ENCODE results near the gene HMCES.

Gene HMCES

DNA sequence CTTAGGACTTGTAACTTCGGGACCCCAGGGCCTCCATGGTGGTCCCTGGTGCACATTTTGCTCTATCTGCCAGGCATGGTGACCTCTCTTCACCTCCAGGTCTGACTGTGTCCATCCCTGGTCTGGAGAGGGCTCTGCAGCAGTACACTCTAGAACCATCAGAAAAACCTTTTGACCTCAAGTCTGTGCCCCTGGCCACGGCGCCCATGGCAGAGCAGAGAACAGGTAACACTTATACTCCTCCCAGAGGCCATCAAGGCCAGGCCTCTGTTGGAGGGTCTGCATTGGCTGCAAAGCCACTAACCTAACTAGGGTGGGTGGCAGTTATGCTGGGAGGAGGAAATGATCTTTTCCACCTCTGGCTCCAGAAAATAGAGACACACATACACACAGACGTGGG, 10.3 kb upstream of the HMCES start (continued):
- TF ChIP-seq, protein P1, sequence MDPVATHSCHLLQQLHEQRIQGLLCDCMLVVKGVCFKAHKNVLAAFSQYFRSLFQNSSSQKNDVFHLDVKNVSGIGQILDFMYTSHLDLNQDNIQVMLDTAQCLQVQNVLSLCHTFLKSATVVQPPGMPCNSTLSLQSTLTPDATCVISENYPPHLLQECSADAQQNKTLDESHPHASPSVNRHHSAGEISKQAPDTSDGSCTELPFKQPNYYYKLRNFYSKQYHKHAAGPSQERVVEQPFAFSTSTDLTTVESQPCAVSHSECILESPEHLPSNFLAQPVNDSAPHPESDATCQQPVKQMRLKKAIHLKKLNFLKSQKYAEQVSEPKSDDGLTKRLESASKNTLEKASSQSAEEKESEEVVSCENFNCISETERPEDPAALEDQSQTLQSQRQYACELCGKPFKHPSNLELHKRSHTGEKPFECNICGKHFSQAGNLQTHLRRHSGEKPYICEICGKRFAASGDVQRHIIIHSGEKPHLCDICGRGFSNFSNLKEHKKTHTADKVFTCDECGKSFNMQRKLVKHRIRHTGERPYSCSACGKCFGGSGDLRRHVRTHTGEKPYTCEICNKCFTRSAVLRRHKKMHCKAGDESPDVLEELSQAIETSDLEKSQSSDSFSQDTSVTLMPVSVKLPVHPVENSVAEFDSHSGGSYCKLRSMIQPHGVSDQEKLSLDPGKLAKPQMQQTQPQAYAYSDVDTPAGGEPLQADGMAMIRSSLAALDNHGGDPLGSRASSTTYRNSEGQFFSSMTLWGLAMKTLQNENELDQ (tag by site-specific recombination; IDR thresholded peaks at IDR 0.05; ENCODE audit: low read depth), result no peak
- no peak for TF ChIP-seq ZNF211 (tag by site-specific recombination; IDR thresholded peaks at IDR 0.05; ENCODE audit: low read depth)

DNA sequence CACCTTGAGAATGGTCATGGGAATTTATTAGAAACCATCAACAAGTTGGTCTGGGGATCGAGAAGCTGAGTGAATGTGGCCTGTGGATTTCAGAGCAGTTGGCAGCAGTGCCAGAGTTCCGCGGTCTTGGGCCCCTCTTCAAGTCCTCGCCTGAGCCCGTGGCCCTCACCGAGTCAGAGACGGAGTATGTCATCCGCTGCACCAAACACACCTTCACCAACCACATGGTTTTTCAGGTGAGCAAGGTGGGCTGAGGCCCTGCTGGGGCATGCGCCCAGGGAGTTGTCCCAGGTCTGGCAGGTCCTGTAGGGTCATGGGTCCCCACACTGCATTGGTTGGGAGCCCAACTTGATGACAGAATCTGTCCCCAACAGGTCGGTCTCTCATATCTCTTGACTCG, 7.0 kb upstream of the HMCES start:
- H3K36me3 ChIP-seq (ENCODE audit: control insufficient read depth in 2 of 2, insufficient read depth in 1 of 2, low read length in 2 of 2), result peaks cover 17 to 100% of the 10 kb centered on the region in 2 experiments
- ChIA-PET CTCF (no interaction called here), POLR2A (no interaction called here)
- H3K4me3 ChIP-seq (ENCODE audit: low read depth, low read length), result no peak overlapping the region
- no peaks in the 10 kb centered on the region for H3K9me3 ChIP-seq (ENCODE audit: control insufficient read depth, insufficient read depth, low read depth, low read length)
- no peaks in the 10 kb centered on the region for H3K4me1 ChIP-seq (ENCODE audit: control insufficient read depth, insufficient read depth, low read length)
- TF ChIP-seq EGR2 (tag by site-specific recombination; IDR thresholded peaks at IDR 0.05; ENCODE audit: low read depth), result no peak
- TF ChIP-seq ZNF155 (tag by site-specific recombination; IDR thresholded peaks at IDR 0.05), result no peak
- TF ChIP-seq ZNF10 (tag by site-specific recombination; IDR thresholded peaks at IDR 0.05), result no peak
- no peak for TF ChIP-seq ZNF121 (tag by site-specific recombination; IDR thresholded peaks at IDR 0.05)
- TF ChIP-seq, protein P2, sequence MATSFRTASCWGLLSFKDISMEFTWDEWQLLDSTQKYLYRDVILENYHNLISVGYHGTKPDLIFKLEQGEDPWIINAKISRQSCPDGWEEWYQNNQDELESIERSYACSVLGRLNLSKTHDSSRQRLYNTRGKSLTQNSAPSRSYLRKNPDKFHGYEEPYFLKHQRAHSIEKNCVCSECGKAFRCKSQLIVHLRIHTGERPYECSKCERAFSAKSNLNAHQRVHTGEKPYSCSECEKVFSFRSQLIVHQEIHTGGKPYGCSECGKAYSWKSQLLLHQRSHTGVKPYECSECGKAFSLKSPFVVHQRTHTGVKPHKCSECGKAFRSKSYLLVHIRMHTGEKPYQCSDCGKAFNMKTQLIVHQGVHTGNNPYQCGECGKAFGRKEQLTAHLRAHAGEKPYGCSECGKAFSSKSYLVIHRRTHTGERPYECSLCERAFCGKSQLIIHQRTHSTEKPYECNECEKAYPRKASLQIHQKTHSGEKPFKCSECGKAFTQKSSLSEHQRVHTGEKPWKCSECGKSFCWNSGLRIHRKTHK (tag by site-specific recombination; IDR thresholded peaks at IDR 0.05), result no peak
- no peak for TF ChIP-seq ZBTB21 (tag by site-specific recombination; IDR thresholded peaks at IDR 0.05)
- no peak for TF ChIP-seq ZNF514 (tag by site-specific recombination; IDR thresholded peaks at IDR 0.05)
- TF ChIP-seq, protein P3, sequence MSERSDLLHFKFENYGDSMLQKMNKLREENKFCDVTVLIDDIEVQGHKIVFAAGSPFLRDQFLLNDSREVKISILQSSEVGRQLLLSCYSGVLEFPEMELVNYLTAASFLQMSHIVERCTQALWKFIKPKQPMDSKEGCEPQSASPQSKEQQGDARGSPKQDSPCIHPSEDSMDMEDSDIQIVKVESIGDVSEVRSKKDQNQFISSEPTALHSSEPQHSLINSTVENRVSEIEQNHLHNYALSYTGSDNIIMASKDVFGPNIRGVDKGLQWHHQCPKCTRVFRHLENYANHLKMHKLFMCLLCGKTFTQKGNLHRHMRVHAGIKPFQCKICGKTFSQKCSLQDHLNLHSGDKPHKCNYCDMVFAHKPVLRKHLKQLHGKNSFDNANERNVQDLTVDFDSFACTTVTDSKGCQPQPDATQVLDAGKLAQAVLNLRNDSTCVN (tag by site-specific recombination; optimal IDR thresholded peaks at IDR 0.05), result no peak
- no peak for TF ChIP-seq REPIN1 (tag by site-specific recombination; IDR thresholded peaks at IDR 0.05; ENCODE audit: low read depth)
- TF ChIP-seq ZNF626 (tag by site-specific recombination; IDR thresholded peaks at IDR 0.05), result no peak
- no peak for TF ChIP-seq ZBTB48 (tag by site-specific recombination; IDR thresholded peaks at IDR 0.05)
- TF ChIP-seq MYNN (tag by site-specific recombination; IDR thresholded peaks at IDR 0.05; ENCODE audit: borderline replicate concordance), result no peak
- TF ChIP-seq, protein P4, sequence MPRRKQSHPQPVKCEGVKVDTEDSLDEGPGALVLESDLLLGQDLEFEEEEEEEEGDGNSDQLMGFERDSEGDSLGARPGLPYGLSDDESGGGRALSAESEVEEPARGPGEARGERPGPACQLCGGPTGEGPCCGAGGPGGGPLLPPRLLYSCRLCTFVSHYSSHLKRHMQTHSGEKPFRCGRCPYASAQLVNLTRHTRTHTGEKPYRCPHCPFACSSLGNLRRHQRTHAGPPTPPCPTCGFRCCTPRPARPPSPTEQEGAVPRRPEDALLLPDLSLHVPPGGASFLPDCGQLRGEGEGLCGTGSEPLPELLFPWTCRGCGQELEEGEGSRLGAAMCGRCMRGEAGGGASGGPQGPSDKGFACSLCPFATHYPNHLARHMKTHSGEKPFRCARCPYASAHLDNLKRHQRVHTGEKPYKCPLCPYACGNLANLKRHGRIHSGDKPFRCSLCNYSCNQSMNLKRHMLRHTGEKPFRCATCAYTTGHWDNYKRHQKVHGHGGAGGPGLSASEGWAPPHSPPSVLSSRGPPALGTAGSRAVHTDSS (tag by site-specific recombination; IDR thresholded peaks at IDR 0.05), result no peak
- TF ChIP-seq SP7 (tag by site-specific recombination; IDR thresholded peaks at IDR 0.05), result no peak
- no peak for TF ChIP-seq ZNF140 (tag by site-specific recombination; IDR thresholded peaks at IDR 0.05)
- no peak for TF ChIP-seq GLIS2 (tag by site-specific recombination; IDR thresholded peaks at IDR 0.05)
- no peak for TF ChIP-seq ZIC2 (tag by site-specific recombination; IDR thresholded peaks at IDR 0.05)
- no peak for TF ChIP-seq ZXDB (tag by site-specific recombination; IDR thresholded peaks at IDR 0.05)
- TF ChIP-seq ZNF335 (tag by site-specific recombination; conservative IDR thresholded peaks at IDR 0.05), result no peak
- H3K27ac ChIP-seq (ENCODE audit: extremely low read depth, low read depth, low read length), result no peak overlapping the region
